Glutamatergic neuron (in vitro differentiated cells): ENCODE data around the gene ZC2HC1B. TPM values are rescaled to one million over a fixed set of nuclear protein-coding genes. Genes with fewer than 3 reads are reported as not detected.

Experiments used
- total RNA-seq: library from RNA; stranded (reverse); fragmentation: NEBNext Ultra II Directional; extraction: Animal tissue kit (Norgen Biotek cat#: 25700); gene quantifications from one replicate; pipeline ENCODE4 v1.2.1, GENCODE V29; 2021; ENCODE audit not compliant: unreplicated experiment

The ZC2HC1B gene
- total RNA-seq, 1 donor from 2014 or later, result not detected

Other genes starting within 250 kb of the ZC2HC1B start
- 9.7 TPM for gene PHACTR2, start 186.5 kb upstream of the ZC2HC1B start, total RNA-seq
- gene LTV1, start 21.1 kb upstream of the ZC2HC1B start, total RNA-seq, result 17.0 TPM
- 0.69 TPM for gene PLAGL1, start 143.8 kb downstream of the ZC2HC1B start, total RNA-seq
- gene SF3B5, start 231.1 kb downstream of the ZC2HC1B start, total RNA-seq, result 98.0 TPM